GM21576 (cell line): ENCODE data around the gene ADGRL3.

Experiments
- ATAC-seq: cut with Tn5 transposase; IDR thresholded peaks from one replicate; pipeline ENCODE4 v1.9.1; 2021; ENCODE audit warnings: mild to moderate bottlenecking, moderate library complexity; ENCODE audit not compliant: unreplicated experiment

ADGRL3 gene

GRCh38 chr4:61200187-61200915 lies at the start of gene ADGRL3:
Gene ADGRL3, plus strand, starts transcription at chr4:61200326.
- ATAC-seq, result no peak

- ATAC-seq, result no peak
Observed at GRCh38 chr4:61152433-61152832, 47.7 kb upstream of the ADGRL3 start.

- no peak for ATAC-seq
Observed at GRCh38 chr4:61160478-61160877, 39.6 kb upstream of the ADGRL3 start.

GRCh38 chr4:61162116-61162515 lies 38.0 kb upstream of the ADGRL3 start:
- ATAC-seq, result no peak

- ATAC-seq, result no peak
Observed at GRCh38 chr4:61173799-61174198, 26.3 kb upstream of the ADGRL3 start.

GRCh38 chr4:61175495-61175894 lies 24.6 kb upstream of the ADGRL3 start:
- no peak for ATAC-seq

- ATAC-seq, result no peak
Observed at GRCh38 chr4:61177367-61177766, 22.8 kb upstream of the ADGRL3 start.

- ATAC-seq, result no peak
Observed at GRCh38 chr4:61180405-61180804, 19.7 kb upstream of the ADGRL3 start.

GRCh38 chr4:61182915-61183314 lies 17.2 kb upstream of the ADGRL3 start:
- no peak for ATAC-seq

GRCh38 chr4:61185288-61185687 lies 14.8 kb upstream of the ADGRL3 start:
- no peak for ATAC-seq

GRCh38 chr4:61192392-61192791 lies 7.7 kb upstream of the ADGRL3 start:
- no peak for ATAC-seq

GRCh38 chr4:61193863-61194262 lies 6.3 kb upstream of the ADGRL3 start:
- no peak for ATAC-seq

GRCh38 chr4:61194571-61194970 lies 5.6 kb upstream of the ADGRL3 start:
- ATAC-seq, result no peak

GRCh38 chr4:61195101-61195500 lies 5.0 kb upstream of the ADGRL3 start:
- no peak for ATAC-seq

GRCh38 chr4:61198686-61199085 lies 1.4 kb upstream of the ADGRL3 start:
- no peak for ATAC-seq

- ATAC-seq, result no peak
Observed at GRCh38 chr4:61199873-61200186, 296 bp upstream of the ADGRL3 start.

GRCh38 chr4:61200916-61201526 lies 895 bp downstream of the ADGRL3 start:
- no peak for ATAC-seq

- ATAC-seq, result no peak
Observed at GRCh38 chr4:61201561-61201960, 1.4 kb downstream of the ADGRL3 start.

- no peak for ATAC-seq
Observed at GRCh38 chr4:61201961-61202637, 2.0 kb downstream of the ADGRL3 start.

- ATAC-seq, result no peak
Observed at GRCh38 chr4:61202638-61203435, 2.7 kb downstream of the ADGRL3 start.

- no peak for ATAC-seq
Observed at GRCh38 chr4:61203436-61203790, 3.3 kb downstream of the ADGRL3 start.
